ENCODE measurements around the gene ASRGL1. TPM values are rescaled to one million over a fixed set of nuclear protein-coding genes. Genes with fewer than 3 reads are reported as not detected.
A peak's percentile ranks its signal among the peaks of the same experiment; 100 is the strongest.

ASRGL1 gene
- total and polyA plus RNA-seq, 2 experiments from 2014 or later, result 6.9 to 21.5 TPM

DNA sequence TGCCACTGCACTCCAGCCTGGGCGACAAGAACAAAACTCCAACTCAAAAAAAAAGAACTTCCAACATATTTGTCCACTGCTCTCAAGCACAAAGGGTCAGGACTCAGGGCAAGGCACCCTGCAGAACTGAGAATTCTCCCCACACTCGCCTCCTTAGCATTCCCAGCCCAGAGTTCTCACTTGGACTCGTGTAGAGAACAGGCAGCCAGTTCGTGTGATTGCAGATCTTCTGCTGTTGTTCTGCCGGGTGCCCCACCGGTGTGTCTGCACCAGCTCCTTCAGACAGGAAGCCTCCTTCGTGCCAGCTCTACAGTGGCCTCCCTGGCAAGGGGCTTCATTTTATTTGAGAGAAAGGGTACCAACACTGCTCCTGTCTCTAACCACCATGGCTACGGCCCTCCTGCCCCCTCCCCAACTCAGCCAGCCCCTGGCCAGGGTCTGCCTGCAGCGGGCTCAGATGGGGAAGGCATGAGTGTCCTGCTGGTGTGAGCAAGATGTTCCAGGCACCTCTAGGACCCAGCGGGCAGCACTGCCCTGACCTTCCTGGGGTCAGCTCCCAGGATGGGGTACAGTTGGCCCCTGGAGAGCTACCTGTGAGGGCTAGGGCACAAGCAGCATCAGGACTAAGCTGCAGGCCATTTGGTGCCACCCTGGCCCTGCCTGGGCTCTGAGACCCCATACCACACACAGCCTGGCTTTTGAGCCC lies 62.1 kb downstream of the ASRGL1 start:
- no peak overlapping the region for H3K27ac ChIP-seq

DNA sequence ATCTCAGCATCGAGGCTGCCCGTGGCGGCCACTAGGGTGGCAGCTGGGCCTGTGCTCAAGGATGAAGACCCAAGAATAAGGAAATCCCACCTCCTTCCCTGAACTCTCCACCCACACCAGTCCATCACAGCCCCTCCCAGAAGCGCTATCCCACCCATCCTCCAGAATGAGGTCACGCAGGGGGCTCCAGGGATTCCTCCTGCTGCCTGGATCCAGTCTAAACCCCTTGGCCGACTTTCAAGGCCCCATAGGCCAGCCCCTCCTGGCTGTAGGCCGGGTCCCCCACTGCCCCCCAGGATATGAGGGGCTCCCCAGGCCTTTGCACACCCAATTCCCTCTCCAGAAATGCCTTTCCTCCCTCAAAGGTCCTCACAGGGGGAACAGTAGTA lies 62.6 kb downstream of the ASRGL1 start:
- DNase-seq (ENCODE audit: low read depth in 1 of 2, low spot score in 1 of 2), result no peak
- Histone ChIP-seq H3K27ac (peak overlapping the region; percentile 19), H3K27me3 (no peaks in the 10 kb centered on the region), H3K4me3 (no peak overlapping the region), H3K4me1 (ENCODE audit: low read depth) (peaks cover 22% of the 10 kb centered on the region), H3K36me3 (no peaks in the 10 kb centered on the region), H3K9me3 (ENCODE audit: low read depth) (no peaks in the 10 kb centered on the region)
- TF ChIP-seq, protein P1, sequence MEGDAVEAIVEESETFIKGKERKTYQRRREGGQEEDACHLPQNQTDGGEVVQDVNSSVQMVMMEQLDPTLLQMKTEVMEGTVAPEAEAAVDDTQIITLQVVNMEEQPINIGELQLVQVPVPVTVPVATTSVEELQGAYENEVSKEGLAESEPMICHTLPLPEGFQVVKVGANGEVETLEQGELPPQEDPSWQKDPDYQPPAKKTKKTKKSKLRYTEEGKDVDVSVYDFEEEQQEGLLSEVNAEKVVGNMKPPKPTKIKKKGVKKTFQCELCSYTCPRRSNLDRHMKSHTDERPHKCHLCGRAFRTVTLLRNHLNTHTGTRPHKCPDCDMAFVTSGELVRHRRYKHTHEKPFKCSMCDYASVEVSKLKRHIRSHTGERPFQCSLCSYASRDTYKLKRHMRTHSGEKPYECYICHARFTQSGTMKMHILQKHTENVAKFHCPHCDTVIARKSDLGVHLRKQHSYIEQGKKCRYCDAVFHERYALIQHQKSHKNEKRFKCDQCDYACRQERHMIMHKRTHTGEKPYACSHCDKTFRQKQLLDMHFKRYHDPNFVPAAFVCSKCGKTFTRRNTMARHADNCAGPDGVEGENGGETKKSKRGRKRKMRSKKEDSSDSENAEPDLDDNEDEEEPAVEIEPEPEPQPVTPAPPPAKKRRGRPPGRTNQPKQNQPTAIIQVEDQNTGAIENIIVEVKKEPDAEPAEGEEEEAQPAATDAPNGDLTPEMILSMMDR (IDR thresholded peaks at IDR 0.05; ENCODE audit: low read depth, low read length), result no peak

More for the DNA sequence above, 62.1 kb downstream of the ASRGL1 start:
- DNase-seq (ENCODE audit: low read depth in 1 of 2, low spot score in 1 of 2), result peak in 1 of 2 donors; percentile 50
- Histone ChIP-seq H3K4me3 (no peak overlapping the region), H3K36me3 (no peaks in the 10 kb centered on the region), H3K4me1 (ENCODE audit: low read depth) (peaks cover 22% of the 10 kb centered on the region), H3K27me3 (no peaks in the 10 kb centered on the region), H3K9me3 (ENCODE audit: low read depth) (no peaks in the 10 kb centered on the region)
- TF ChIP-seq, protein P1 (IDR thresholded peaks at IDR 0.05; ENCODE audit: low read depth, low read length), result no peak

DNA sequence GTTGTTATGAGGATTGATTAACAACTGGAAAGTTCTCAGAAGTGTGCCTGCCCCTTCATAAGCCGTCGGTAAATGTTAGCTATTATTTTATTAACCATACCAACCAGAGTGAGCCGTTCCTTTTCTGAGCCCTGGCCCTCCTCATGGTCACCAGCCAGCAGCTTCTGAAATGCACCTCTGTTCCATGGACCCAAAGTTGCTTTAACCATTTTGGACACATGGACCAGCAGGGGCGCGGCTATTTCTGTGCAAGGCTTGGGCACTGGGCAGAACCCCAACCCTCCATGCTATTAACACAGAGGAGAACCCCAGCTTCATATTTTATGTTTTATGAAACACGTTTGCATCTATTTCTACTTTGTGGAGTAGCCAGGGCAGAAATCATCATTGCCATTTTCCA lies 63.0 kb downstream of the ASRGL1 start:
- Histone ChIP-seq H3K27me3 (no peaks in the 10 kb centered on the region), H3K9me3 (ENCODE audit: low read depth) (no peaks in the 10 kb centered on the region)

DNA sequence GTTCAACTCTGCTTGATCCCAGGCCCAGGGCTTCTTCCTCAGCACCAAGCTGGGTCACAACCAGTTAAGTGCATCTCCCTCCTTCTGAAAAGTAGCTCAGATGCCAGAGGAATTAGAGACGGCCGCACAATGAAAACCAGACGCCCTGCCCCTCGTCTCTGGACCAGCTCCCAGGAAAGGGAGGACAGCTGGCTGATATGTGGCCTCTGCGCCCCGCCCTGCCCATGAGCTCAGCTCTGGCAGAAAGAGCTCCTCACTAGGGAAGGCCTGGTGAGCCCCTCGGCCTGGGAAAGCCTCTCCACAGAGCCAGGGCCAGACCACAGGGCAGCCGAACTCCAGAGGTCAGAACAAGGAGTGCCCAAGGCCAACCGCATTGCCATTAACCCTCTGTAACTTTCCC lies 63.5 kb downstream of the ASRGL1 start:
- TF ChIP-seq, protein P1 (IDR thresholded peaks at IDR 0.05; ENCODE audit: low read depth, low read length), result no peak
- H3K4me3 ChIP-seq, result no peak overlapping the region
- DNase-seq (ENCODE audit: low read depth in 1 of 2, low spot score in 1 of 2), result peak; percentile 42 to 91
- peaks cover 19% of the 10 kb centered on the region for H3K4me1 ChIP-seq (ENCODE audit: low read depth)
- no peaks in the 10 kb centered on the region for H3K36me3 ChIP-seq
- H3K27me3 ChIP-seq, result no peaks in the 10 kb centered on the region
- peak overlapping the region; percentile 12 for H3K27ac ChIP-seq
- no peaks in the 10 kb centered on the region for H3K9me3 ChIP-seq (ENCODE audit: low read depth)

More for the DNA sequence above, 63.0 kb downstream of the ASRGL1 start:
- TF ChIP-seq, protein P1 (IDR thresholded peaks at IDR 0.05; ENCODE audit: low read depth, low read length), result no peak
- Histone ChIP-seq H3K36me3 (no peaks in the 10 kb centered on the region), H3K4me1 (ENCODE audit: low read depth) (peaks cover 20% of the 10 kb centered on the region), H3K4me3 (no peak overlapping the region), H3K27ac (peak overlapping the region; percentile 19)
- DNase-seq (ENCODE audit: low read depth in 1 of 2, low spot score in 1 of 2), result no peak

DNA sequence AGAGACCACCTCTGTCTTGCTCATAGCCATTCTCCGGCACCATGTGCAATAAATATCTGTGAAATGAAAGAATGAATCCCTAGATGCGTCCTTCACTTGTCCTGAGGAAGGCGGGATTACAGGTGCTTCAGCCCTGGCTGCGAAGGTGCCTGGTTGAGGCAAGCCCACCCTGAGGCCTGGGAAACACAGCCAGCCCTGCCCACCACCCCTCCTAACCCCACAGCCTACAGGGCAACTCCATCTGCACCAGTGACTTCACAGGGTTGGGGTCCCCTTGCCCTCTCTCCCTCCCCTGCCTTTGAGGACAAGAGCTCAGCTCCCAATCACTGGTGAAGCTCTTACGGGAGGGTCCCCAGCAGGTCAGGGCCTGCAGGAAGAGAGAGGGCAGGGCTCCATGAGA lies 64.1 kb downstream of the ASRGL1 start:
- TF ChIP-seq, protein P1 (IDR thresholded peaks at IDR 0.05; ENCODE audit: low read depth, low read length), result no peak
- Histone ChIP-seq H3K4me1 (ENCODE audit: low read depth) (peaks cover 17% of the 10 kb centered on the region), H3K27me3 (no peaks in the 10 kb centered on the region), H3K27ac (no peak overlapping the region), H3K4me3 (no peak overlapping the region), H3K9me3 (ENCODE audit: low read depth) (no peaks in the 10 kb centered on the region), H3K36me3 (no peaks in the 10 kb centered on the region)
- DNase-seq (ENCODE audit: low read depth in 1 of 2, low spot score in 1 of 2), result no peak

All from cardiac muscle cell (in vitro differentiated cells and primary cell).